Erythroblast (primary cell): Measurements from ENCODE around the gene TNIK.
"Not testable (repeated sequence)": the region's sequence is repeated elsewhere in the genome, so short reads cannot be mapped to it uniquely, and the experiment has no call there.

Experiments
- DNase-seq, 2 experiments: peaks; one replicate each; lab custom pipeline; 2025; lab: John Stamatoyannopoulos, UW
- GATA1 ChIP-seq: IDR thresholded peaks from 2 replicates; pipeline ENCODE4 v1.6.1; 2011; ENCODE audit warnings: low read depth, mild to moderate bottlenecking, control low read depth, low read length, moderate library complexity
- POLR2A ChIP-seq: IDR thresholded peaks from 2 replicates; pipeline ENCODE4 v1.6.1; 2011; ENCODE audit warnings: mild to moderate bottlenecking, low read length

The TNIK gene

DNA sequence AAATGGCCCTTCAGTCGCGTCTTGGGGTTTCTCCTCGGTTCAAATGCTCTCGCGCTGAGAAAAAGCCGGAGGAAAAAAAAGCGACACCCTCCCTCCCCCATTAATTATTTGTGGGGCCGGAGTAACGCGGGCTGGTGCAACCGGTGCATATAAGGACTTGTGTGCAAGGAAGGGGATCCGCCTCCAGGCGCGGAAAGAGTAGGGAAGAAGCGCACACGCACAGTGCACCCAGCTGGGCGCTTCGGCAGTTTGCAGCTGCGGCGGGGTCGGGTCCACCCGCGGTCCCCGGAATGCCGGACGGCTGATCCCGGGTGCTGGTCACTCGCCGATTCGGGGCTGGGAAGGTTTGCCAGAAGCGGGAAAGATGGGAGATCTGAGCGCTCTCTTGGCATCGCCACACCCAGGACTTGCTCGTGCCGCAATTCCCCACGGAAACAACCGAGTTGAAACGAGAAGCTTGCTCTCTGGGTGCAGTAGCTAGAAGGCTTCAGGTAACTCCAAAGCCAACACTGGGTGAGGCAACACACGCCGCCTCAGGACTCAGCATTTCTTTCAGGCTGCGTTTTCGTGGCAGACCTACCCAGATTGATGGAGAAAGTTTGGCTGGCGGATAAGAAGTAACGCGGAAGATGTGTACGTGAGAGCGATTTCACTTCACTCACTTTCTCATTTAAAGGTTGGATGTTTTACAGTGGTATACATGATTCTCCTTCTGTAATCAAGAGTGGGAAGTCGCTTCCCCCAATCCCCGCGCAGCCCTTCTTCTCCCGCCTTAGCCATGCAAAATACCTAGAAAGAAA lies 720 bp upstream of the TNIK start:
- TF ChIP-seq POLR2A (peak; percentile 18), GATA1 (no peak)
- peak; percentile 69 for DNase-seq

DNA sequence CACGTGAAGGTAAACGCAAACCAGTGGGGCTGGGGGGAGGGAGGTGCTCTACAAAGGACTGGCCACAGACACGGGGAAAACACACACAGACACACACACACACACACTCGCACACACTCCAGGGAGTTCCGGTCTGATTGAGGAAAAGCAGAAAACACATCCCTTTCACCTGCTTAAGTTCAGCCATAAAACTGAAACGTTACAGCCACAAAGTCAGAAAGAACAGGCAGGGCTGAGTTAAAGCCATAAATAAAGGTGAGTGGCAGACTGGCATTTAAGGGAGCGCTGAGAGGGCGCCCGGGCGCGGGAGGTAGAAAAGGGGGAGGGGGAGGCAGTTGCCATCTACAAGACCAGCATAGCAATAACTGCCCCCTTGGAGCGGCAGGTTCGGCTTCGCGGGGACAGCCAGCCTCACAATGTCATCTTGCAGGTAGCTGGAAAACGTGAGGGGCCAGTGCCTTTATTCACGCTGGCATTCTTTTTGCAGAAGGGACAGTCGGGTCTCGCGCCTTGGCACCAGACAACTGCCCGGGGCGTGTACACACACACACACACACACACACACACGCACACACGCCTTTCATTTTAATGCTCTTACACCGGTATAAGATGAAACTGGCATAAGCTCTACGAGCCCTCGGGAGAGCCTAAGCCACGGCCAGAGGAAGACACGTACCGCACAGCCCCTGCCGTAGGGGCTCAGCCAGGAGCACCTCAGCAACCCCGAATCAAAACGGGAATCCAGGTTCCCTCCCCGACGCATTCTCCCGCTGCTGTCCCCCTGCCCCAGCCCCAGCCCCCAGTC lies 866 bp downstream of the TNIK start:
- TF ChIP-seq GATA1 (no peak), POLR2A (no peak)
- DNase-seq: peak; percentile 57 to 64

DNA sequence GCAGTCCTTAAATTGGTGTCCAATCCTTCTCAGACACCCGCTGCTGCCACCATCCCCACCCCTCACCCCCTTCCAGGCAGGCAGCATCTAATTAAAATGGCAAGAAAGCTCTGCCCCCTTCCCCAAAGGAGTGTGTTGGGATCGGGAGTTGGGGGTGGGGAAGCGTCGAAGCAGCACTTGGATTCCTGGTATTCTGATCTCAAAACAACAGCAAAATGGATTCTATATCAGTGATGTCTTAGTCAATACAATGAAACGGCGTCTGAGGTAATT lies 1.4 kb downstream of the TNIK start:
- TF ChIP-seq GATA1 (no peak), POLR2A (no peak)

DNA sequence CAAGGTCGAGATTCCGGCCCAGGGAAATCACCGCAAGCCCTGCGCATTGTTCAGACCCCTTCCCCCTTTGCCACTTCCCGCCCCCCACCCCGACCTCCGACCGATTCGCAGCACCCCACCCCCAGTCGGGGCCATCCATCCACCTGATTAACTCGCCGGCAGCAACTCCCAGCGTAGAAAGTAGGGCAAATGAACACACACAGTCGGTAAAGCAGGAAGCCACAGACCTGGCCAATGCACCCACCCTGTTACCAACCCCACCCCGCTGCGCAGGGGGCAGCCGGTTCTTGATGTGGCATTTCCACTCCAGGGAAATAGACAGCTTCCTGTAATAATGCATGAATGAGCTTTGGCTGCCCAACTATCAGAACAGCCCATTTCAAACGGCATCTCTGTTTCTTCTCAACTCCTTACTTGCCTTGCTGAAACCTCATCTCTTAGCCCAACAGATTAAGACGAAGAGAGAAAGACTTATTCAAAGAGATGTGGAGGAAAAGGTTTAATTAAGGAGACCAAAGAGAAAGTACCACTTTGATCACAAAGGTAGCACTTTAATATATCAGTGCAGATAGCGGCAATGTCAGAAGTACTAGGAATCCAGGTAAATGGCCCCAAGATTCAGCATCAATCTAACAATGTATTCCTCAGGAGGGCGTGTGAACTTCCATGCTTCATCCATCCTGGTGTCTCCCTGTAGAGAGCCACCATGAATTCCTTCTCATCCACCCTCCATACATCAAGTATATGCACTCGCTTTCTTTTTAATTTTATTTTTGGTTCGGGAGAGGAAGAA lies 1.9 kb downstream of the TNIK start:
- peak in 1 of 2 experiments; percentile 24 for DNase-seq
- no peak for TF ChIP-seq GATA1
- TF ChIP-seq POLR2A: no peak

More for the DNA sequence above, 1.4 kb downstream of the TNIK start:
- DNase-seq: no peak

DNA sequence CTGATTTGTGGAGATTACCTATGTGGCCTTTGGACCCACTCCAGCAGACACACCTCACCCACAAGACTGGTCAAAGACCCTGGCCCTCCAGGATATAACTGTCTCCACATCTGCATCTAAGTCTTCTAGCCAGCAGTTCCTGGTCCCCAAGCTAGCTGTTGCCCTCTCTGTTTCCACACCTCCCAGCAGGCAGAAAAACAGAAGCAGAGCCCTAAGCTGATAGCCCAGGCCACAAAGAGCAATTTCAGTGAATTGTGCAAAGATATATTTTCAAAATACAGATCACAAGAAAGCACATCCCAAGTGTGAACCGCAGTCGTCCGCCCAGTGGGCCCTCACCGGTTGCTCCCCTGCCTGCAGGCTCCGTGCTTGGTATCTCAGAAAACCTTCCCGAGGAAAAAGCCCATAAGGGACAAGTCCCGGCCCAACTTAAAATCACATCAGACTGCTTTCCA lies 2.6 kb downstream of the TNIK start:
- TF ChIP-seq POLR2A (no peak), GATA1 (no peak)

DNA sequence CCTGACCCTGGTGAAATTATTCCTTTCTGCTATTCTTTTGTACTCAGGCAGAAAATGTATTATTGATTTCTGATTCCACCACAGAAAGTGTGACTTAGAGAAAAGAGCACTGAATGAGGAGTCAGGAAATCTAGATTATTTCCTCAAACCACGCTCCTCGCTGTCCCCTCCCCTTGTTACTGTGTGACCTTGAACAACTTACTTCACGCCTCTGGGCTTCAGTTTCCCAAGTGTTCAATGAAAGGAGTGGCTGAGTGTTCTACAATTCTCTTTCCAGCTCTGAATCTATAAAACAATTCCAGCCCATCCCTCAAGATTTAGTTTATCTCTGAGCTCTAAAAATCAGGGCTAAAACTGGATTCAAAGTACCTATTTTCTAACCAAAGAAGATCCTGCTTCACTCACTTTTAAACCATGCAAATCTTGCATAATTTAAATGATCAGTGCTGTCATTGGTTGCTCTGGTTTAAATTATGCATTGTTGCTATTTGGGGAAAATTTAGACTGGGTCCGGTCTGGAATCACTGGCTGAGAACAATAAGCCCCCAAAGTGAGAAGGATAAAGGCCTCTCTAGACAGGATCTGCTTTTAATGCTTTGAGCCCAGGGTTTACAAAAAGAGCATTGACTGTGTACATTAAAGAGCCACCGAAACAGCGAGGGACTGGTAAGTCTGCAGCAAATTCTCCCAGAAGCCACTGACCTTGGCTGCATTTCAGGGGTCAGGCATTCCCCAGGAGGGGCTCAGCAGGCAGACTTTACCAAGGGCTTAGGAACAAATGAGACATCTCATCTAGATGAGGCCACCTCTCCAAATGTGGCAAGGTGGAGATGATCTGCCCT lies 3.2 kb downstream of the TNIK start:
- TF ChIP-seq GATA1: no peak
- no peak for TF ChIP-seq POLR2A
- no peak for DNase-seq

More for the DNA sequence above, 2.6 kb downstream of the TNIK start:
- no peak for DNase-seq

DNA sequence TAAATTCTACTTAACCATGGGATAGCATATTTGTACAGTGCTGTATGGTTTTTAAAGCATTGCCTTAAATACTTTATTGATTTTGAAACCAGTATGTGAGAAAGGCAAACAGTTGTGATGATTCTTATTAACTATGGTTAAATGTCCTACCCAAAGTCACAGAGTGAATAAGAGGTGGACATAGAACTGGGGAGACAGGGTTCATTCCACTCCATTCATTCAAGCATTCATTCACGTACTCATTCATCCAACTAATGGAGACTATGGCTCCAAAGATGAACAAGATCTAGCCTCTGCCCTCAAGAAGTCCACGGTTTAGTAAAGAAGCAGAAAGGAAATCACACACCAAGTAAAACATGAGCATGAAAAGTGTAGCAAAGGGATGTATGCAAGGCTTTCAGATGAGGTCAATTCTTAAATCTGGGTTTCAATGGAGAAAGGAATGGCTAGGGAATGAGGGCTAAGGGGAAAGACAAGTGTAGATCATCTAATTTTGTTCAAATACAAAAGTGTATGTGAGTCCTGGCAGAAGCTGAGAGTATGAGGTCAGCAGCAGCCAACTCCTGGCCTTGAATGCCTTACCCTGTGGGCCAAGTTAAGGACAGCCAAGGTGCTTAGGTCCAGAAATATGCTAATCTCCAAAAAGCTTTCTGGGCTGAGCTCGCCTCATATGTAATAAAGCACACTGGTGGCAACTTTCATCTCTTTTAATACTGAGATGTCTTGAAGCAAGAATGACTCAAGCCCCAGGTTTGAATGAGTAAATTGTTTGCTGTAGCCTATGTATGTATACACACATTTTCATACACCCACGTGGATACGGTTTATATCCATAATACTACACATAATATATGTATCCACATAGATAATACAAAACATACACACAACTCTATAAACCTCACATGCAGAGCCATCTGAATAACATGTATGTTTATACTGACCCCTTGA lies 4.3 kb downstream of the TNIK start:
- DNase-seq: no peak
- TF ChIP-seq POLR2A (no peak), GATA1 (no peak)

DNA sequence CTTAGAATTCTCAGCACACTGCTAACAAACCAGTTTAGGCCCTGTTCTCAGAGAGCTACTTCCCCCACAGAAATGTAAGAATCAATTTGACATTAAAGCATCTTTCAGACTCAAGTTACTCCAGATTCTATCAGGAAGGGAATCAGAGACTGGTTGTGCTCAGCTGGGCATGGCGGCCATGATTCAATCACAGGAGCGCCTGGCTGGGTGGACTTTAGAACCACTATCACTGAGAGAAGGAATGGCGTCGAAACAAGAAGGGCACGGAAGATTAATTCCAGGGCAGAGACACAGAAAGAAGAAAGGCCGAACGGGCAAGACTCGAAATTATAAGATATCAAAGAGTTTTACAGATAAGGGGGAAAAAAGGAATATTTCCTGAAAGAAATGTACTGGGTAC lies 6.2 kb downstream of the TNIK start:
- DNase-seq: no peak
- TF ChIP-seq GATA1 (no peak), POLR2A (no peak)

DNA sequence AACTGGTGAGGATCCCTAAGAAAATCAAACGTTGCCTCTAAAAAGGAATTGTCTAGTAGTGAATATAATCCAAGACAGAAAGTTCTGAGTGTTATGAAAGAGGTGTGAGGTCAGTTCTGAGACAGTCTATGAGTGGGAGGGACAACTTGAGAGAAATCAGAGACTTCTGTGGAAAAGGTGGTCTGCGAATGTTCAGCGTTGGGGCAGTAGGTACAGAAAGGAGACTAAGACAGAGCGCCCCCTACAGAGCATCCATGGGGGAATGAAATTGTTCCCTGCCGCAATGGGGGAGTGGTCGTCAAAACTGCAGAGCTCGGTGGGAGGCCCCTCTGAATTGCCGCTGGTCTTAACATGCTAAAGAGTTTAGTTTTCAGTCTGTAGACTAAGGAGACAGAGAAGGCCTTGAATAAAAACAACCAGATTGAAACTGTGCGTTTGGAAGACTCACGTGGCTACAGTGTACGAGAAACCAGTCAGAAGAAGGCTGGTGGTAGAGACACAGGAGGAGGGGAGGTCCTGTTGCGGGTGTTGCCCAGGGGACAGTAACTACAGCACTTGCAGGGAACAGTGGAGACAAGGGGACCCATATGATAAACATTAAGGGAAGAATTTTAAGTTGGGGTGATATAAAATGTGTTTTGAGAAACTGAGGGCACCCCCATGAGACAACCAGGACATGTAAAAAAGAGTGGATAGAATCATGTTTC lies 6.9 kb downstream of the TNIK start:
- DNase-seq: peak; percentile 22 to 46
- no peak for TF ChIP-seq POLR2A
- no peak for TF ChIP-seq GATA1

DNA sequence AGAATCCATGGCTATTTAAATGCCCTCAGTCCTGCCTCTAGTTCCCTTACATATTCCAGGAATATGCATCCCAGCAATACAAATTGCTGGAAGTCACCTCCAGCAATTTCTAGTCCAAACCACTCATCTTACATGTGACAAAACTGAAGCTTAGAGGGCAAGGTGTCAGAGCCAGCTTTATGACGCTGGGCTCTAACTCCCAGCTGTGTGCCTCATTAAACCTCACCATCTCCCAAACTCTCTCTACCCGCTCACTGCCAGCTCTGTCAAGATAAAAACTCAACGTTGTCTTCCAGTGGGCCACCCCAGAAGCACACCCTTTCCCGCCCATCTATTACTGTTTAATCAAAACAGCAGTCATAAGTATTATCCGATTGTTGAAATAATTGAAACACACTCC lies 7.9 kb downstream of the TNIK start:
- DNase-seq: no peak
- no peak for TF ChIP-seq GATA1
- no peak for TF ChIP-seq POLR2A

DNA sequence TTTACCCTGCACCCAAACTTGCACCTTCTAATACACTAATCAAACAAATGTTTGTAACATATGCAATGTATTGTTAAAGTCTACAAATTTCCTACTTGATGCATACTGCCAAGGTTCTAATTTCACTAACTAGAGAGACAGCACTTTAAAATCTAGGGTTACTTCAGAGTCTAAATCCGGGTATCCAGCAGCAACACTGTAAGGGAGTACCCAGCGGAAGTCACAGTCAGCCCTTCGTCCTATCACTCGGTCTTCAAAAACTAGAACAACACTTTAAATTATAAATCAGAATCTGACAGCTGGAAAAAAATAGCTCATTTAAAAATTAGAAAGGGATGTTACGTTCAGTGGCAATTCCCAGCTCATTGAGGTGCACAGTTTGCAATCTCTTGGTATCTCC lies 8.3 kb downstream of the TNIK start:
- no peak for TF ChIP-seq GATA1
- no peak for TF ChIP-seq POLR2A
- no peak for DNase-seq

DNA sequence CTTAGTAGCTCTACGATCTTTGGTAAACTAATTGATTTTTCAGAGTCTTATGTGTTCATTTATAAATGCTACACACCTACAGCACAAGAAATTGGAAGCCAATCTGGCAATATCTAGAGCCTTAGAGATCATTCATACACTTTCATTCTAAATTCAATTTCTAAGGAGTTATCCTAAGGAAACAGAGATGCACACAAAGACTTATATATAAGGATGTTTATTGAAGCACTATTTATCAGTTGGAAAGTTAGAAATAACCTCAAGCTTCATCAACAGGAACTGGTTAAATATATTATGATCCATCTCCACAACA lies 12.7 kb downstream of the TNIK start:
- DNase-seq: not testable (repeated sequence)
